ENCODE data around the gene INTS14. TPM values are rescaled to one million over a fixed set of nuclear protein-coding genes. Genes with fewer than 3 reads are reported as not detected.

INTS14 gene
- 19.5 and 23.8 TPM in 2 replicates for total RNA-seq (2014; rRNA removed)
- Bru-seq, nascent RNA, result percentile 71 among the genes with signal in this experiment
- BruChase-seq, experiment 1, labeled RNA remaining after a 6-hour chase, result percentile 78 among the genes with signal in this experiment
- BruChase-seq, experiment 2, labeled RNA remaining after a 2-hour chase, result percentile 71 among the genes with signal in this experiment
- long read RNA-seq, transcript INTS14-217 (12 exons, 2,615 nt), result minor isoform, 28 of 97 reads
- long read RNA-seq, transcript INTS14-201 (12 exons, 2,393 nt), result major isoform, 30 of 97 reads
- long read RNA-seq, partial matches to known transcripts, result 13 of 97 reads
- long read RNA-seq, other reads (novel, unspliced or antisense), result 22 of 97 reads

- Histone ChIP-seq H3K9ac (ENCODE audit: low read length) (peak within 1 kb of the TSS; percentile 98), H4K20me1 (ENCODE audit: low read length) (no peaks in the 10 kb centered on the region), H3K4me3 (ENCODE audit: low read length) (peak within 1 kb of the TSS; percentile 85), H3K36me3 (ENCODE audit: low read depth, low read length) (no peaks in the 10 kb centered on the region), H3F3A (ENCODE audit: low read length, unreplicated experiment) (no peaks in the 10 kb centered on the region), H3K9me2 (replicated peaks; ENCODE audit: low read length) (no peaks in the 10 kb centered on the region), H3K27ac (ENCODE audit: low read length) (peak within 1 kb of the TSS; percentile 68), H3K9me3 (ENCODE audit: low read length) (no peaks in the 10 kb centered on the region), H3K79me2 (ENCODE audit: low read length) (peaks cover 36% of the 10 kb centered on the region), H2AFZ (ENCODE audit: low read length) (peak within 1 kb of the TSS; percentile 99), H3K27me3 (ENCODE audit: low read length) (no peaks in the 10 kb centered on the region), H3K4me1 (ENCODE audit: insufficient read depth, low read length) (peaks cover 16% of the 10 kb centered on the region), H3K4me2 (ENCODE audit: low read length) (peak within 1 kb of the TSS; percentile 95)
- TF ChIP-seq, protein P1, sequence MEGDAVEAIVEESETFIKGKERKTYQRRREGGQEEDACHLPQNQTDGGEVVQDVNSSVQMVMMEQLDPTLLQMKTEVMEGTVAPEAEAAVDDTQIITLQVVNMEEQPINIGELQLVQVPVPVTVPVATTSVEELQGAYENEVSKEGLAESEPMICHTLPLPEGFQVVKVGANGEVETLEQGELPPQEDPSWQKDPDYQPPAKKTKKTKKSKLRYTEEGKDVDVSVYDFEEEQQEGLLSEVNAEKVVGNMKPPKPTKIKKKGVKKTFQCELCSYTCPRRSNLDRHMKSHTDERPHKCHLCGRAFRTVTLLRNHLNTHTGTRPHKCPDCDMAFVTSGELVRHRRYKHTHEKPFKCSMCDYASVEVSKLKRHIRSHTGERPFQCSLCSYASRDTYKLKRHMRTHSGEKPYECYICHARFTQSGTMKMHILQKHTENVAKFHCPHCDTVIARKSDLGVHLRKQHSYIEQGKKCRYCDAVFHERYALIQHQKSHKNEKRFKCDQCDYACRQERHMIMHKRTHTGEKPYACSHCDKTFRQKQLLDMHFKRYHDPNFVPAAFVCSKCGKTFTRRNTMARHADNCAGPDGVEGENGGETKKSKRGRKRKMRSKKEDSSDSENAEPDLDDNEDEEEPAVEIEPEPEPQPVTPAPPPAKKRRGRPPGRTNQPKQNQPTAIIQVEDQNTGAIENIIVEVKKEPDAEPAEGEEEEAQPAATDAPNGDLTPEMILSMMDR (conservative IDR thresholded peaks at IDR 0.05; ENCODE audit: low read depth, low read length), result peak; percentile 56
- TF ChIP-seq EZH2phosphoT487 (IDR thresholded peaks at IDR 0.05; ENCODE audit: borderline replicate concordance, low read length), result no peak
- intact Hi-C loops (cut with micrococcal nuclease), result no loop called here
- ChIA-PET CTCF (interaction anchor here (0.6 to 1.0 kb wide), 3 partner anchors 15 to 258 kb away, joined by 3 to 5 read pairs (median 3); partner anchors contain the start of gene RAB11A), POLR2A (ENCODE audit: unreplicated experiment) (interaction anchor here (0.5 to 0.7 kb wide), 3 partner anchors 11 to 650 kb away, joined by 3 to 7 read pairs (median 5); no protein-coding TSS in a partner anchor)
- peak; percentile 94 for DNase-seq
- BruUV-seq (replicated peaks), result no TSS peak
- ATAC-seq, result peak; percentile 100
These were observed at the start of gene INTS14 for GRCh38 chr15:65610871-65611718. TSS of gene INTS14 (minus strand) at chr15:65611131. CDS start at chr15:65607380, 3,751 bp downstream.

DNA sequence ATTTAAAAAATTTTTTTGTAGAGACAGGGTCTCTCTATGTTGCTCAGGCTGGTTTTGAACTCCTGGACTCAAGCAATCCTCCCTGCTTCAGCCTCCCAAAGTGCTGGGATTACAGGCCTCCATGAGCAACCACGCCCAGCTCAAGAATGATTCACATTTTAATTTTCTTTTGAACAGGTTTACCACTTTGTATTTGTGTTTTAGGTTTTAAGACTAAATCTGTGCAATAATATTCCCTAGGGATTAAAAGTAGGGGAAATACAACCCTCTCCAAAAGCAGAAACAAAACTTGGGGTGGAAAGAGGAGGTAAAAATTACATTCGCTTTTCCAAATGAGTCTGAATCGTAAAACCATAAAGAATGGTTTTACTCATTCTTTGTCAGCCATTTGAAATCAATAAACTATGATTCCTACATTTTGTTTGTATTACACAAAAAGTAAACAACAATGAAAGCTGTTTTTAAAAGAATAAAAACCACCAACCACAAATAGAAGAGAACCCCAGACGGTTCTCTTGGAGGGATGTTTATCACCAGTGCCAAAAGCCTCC lies 48.6 kb upstream of the INTS14 start:
- DNase-seq, result peak; percentile 61
- Histone ChIP-seq H3K4me2 (ENCODE audit: low read length) (peak overlapping the region; percentile 42), H3K4me3 (ENCODE audit: low read length) (no peak overlapping the region), H4K20me1 (ENCODE audit: low read length) (no peaks in the 10 kb centered on the region), H2AFZ (ENCODE audit: low read length) (no peak overlapping the region), H3K36me3 (ENCODE audit: low read depth, low read length) (no peaks in the 10 kb centered on the region), H3K27ac (ENCODE audit: low read length) (peak overlapping the region; percentile 70), H3K9me2 (replicated peaks; ENCODE audit: low read length) (no peaks in the 10 kb centered on the region), H3K79me2 (ENCODE audit: low read length) (no peaks in the 10 kb centered on the region), H3K4me1 (ENCODE audit: insufficient read depth, low read length) (peaks cover 29% of the 10 kb centered on the region), H3K9me3 (ENCODE audit: low read length) (no peaks in the 10 kb centered on the region), H3K9ac (ENCODE audit: low read length) (no peak overlapping the region), H3F3A (ENCODE audit: low read length, unreplicated experiment) (peaks cover 9% of the 10 kb centered on the region), H3K27me3 (ENCODE audit: low read length) (no peaks in the 10 kb centered on the region)
- intact Hi-C loops (cut with micrococcal nuclease), result loop anchor here (5.0 kb wide), 1 partner anchor 168 kb away; no protein-coding TSS in a partner anchor
- BruUV-seq (replicated peaks), result no TSS peak
- TF ChIP-seq EZH2 (IDR thresholded peaks at IDR 0.05; ENCODE audit: low read length, unreplicated experiment), result no peak
- no peak for TF ChIP-seq EZH2phosphoT487 (IDR thresholded peaks at IDR 0.05; ENCODE audit: borderline replicate concordance, low read length)
- TF ChIP-seq, protein P1 (conservative IDR thresholded peaks at IDR 0.05; ENCODE audit: low read depth, low read length), result no peak
- ChIA-PET CTCF (interaction anchor here (0.6 kb wide), 1 partner anchor 21 kb away, joined by 3 read pairs; no protein-coding TSS in a partner anchor), POLR2A (ENCODE audit: unreplicated experiment) (interaction anchor here (0.5 kb wide), 1 partner anchor 590 kb away, joined by 3 read pairs; no protein-coding TSS in a partner anchor)
- peak; percentile 67 for ATAC-seq

All from PC-3 (cell line).